Thyroid gland (tissue), 4 donors: ENCODE results near the gene FAM193A.

ENCODE experiments used
- CTCF ChIP-seq, 6 experiments: fragments of 200-600 bp in 3 of 6; fragments of 450-650 bp in 3 of 6; sonication (generic) in 3 of 6; IDR thresholded peaks; one replicate each; pipeline ENCODE4 v1.5.1; 2016 to 2019; ENCODE audit warnings: antibody characterized with exemption in 6 of 6, mild to moderate bottlenecking in 2 of 6, inconsistent platforms in 1 of 6, moderate library complexity in 1 of 6
- POLR2A ChIP-seq, 2 donors: fragments of 450-650 bp; IDR thresholded peaks; one replicate each; pipeline ENCODE4 v1.6.1; 2017; ENCODE audit warnings: antibody characterized with exemption in 2 of 2, mild to moderate bottlenecking in 2 of 2, moderate library complexity in 1 of 2

DNA sequence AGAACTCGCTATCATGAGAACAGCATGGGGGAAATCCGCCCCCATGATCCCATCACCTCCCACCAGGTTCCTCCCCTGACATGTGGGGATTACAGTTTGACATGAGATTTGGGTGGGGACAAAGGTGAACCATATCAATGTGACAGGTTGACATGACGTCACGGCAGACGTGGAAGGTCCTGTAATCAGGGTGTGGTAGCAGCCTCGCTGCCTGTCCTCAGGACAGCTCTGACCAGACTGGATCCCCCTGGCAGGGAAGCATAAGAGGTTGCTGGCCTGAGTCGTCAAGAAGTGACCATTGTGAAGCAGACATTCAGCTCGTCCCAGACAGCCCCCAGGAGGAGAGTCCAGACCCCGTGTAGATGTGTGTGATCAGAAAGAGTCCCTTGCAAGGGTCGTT, 115.1 kb downstream of the FAM193A start:
- no peak for TF ChIP-seq CTCF (IDR thresholded peaks at IDR 0.05)
- TF ChIP-seq POLR2A (IDR thresholded peaks at IDR 0.05), result no peak
